ENCODE data around the gene STAMBP.

STAMBP gene

GRCh38 chr2:73890301-73891092, 61.7 kb downstream of the STAMBP start:
- peaks cover 49% of the 10 kb centered on the region for H3K4me1 Mint-ChIP-seq
- no peak overlapping the region for H3K4me3 Mint-ChIP-seq
- H3K27ac Mint-ChIP-seq, result no peak overlapping the region
- ATAC-seq (no peak), DNase-seq (ENCODE audit: low spot score in 2 of 2) (no peak)
- H3K9me3 Mint-ChIP-seq, result peaks cover 3% of the 10 kb centered on the region
- H3K36me3 Mint-ChIP-seq, result no peaks in the 10 kb centered on the region

- H3K27ac Mint-ChIP-seq, result peak overlapping the region; percentile 54
- H3K9me3 Mint-ChIP-seq, result peaks cover 3% of the 10 kb centered on the region
- peaks cover 4% of the 10 kb centered on the region for H3K36me3 Mint-ChIP-seq
- no peak overlapping the region for H3K4me3 Mint-ChIP-seq
- DNase-seq (ENCODE audit: low spot score in 2 of 2) (no peak), ATAC-seq (no peak)
- peaks cover 49% of the 10 kb centered on the region for H3K4me1 Mint-ChIP-seq
Measured at GRCh38 chr2:73891276-73891901, 62.6 kb downstream of the STAMBP start.

- ATAC-seq (no peak), DNase-seq (ENCODE audit: low spot score in 2 of 2) (no peak)
- peaks cover 6% of the 10 kb centered on the region for H3K36me3 Mint-ChIP-seq
- peaks cover 49% of the 10 kb centered on the region for H3K4me1 Mint-ChIP-seq
- peak within 1 kb of the TSS; percentile 54 for H3K27ac Mint-ChIP-seq
- no peak within 1 kb of the TSS for H3K4me3 Mint-ChIP-seq
- H3K9me3 Mint-ChIP-seq, result no peaks in the 10 kb centered on the region
Measured at GRCh38 chr2:73892631-73893329, 64.0 kb downstream of the STAMBP start, which contains the start of gene ACTG2. TSS of gene ACTG2 (plus strand) at chr2:73893008. CDS start at chr2:73901312, 8,304 bp downstream.

GRCh38 chr2:73893764-73894474, 65.2 kb downstream of the STAMBP start:
- Mint-ChIP-seq H3K27ac (no peak overlapping the region), H3K4me1 (peaks cover 45% of the 10 kb centered on the region), H3K36me3 (peaks cover 6% of the 10 kb centered on the region), H3K9me3 (no peaks in the 10 kb centered on the region), H3K4me3 (no peak overlapping the region)
- no peak for DNase-seq (ENCODE audit: low spot score in 2 of 2)
- ATAC-seq, result no peak

- Mint-ChIP-seq H3K4me1 (peaks cover 45% of the 10 kb centered on the region), H3K27ac (peak overlapping the region; percentile 54), H3K36me3 (peaks cover 6% of the 10 kb centered on the region), H3K4me3 (peak overlapping the region; percentile 61), H3K9me3 (no peaks in the 10 kb centered on the region)
- DNase-seq (ENCODE audit: low spot score in 2 of 2) (no peak), ATAC-seq (no peak)
Measured at GRCh38 chr2:73894475-73894850, 65.7 kb downstream of the STAMBP start.

- Mint-ChIP-seq H3K4me3 (peak overlapping the region; percentile 61), H3K36me3 (peaks cover 6% of the 10 kb centered on the region), H3K27ac (peak overlapping the region; percentile 54), H3K4me1 (peaks cover 45% of the 10 kb centered on the region), H3K9me3 (no peaks in the 10 kb centered on the region)
- no peak for ATAC-seq
- no peak for DNase-seq (ENCODE audit: low spot score in 2 of 2)
Measured at GRCh38 chr2:73894877-73895276, 66.1 kb downstream of the STAMBP start.

GRCh38 chr2:73895473-73895872, 66.7 kb downstream of the STAMBP start:
- H3K4me1 Mint-ChIP-seq, result peaks cover 45% of the 10 kb centered on the region
- H3K36me3 Mint-ChIP-seq, result peaks cover 6% of the 10 kb centered on the region
- ATAC-seq (peak; percentile 44), DNase-seq (ENCODE audit: low spot score in 2 of 2) (no peak)
- peak overlapping the region; percentile 61 for H3K4me3 Mint-ChIP-seq
- peak overlapping the region; percentile 92 for H3K27ac Mint-ChIP-seq
- no peaks in the 10 kb centered on the region for H3K9me3 Mint-ChIP-seq

- peak; percentile 96 for ATAC-seq
- peak; percentile 19 to 76 for DNase-seq (ENCODE audit: low spot score in 2 of 2)
- Mint-ChIP-seq H3K4me3 (peak overlapping the region; percentile 61), H3K36me3 (peaks cover 6% of the 10 kb centered on the region), H3K4me1 (peaks cover 39% of the 10 kb centered on the region), H3K9me3 (no peaks in the 10 kb centered on the region), H3K27ac (peak overlapping the region; percentile 92)
Measured at GRCh38 chr2:73896362-73897239, 67.8 kb downstream of the STAMBP start.

- ATAC-seq (no peak), DNase-seq (ENCODE audit: low spot score in 2 of 2) (no peak)
- Mint-ChIP-seq H3K36me3 (peaks cover 6% of the 10 kb centered on the region), H3K4me1 (peaks cover 39% of the 10 kb centered on the region), H3K9me3 (no peaks in the 10 kb centered on the region), H3K27ac (peak overlapping the region; percentile 92), H3K4me3 (peak overlapping the region; percentile 61)
Measured at GRCh38 chr2:73897240-73897583, 68.5 kb downstream of the STAMBP start.

GRCh38 chr2:73897934-73898333, 69.2 kb downstream of the STAMBP start:
- H3K9me3 Mint-ChIP-seq, result no peaks in the 10 kb centered on the region

GRCh38 chr2:73899801-73900336, 71.1 kb downstream of the STAMBP start:
- DNase-seq (ENCODE audit: low spot score in 2 of 2) (peak in 1 of 2 donors; percentile 46), ATAC-seq (no peak)
- Mint-ChIP-seq H3K9me3 (no peaks in the 10 kb centered on the region), H3K4me1 (peaks cover 31% of the 10 kb centered on the region), H3K36me3 (peaks cover 6% of the 10 kb centered on the region), H3K4me3 (no peak overlapping the region), H3K27ac (no peak overlapping the region)

More at GRCh38 chr2:73897934-73898333, 69.2 kb downstream of the STAMBP start:
- H3K27ac Mint-ChIP-seq, result no peak overlapping the region
- no peak for ATAC-seq
- peaks cover 39% of the 10 kb centered on the region for H3K4me1 Mint-ChIP-seq
- H3K4me3 Mint-ChIP-seq, result no peak overlapping the region
- DNase-seq (ENCODE audit: low spot score in 2 of 2), result no peak
- H3K36me3 Mint-ChIP-seq, result peaks cover 6% of the 10 kb centered on the region

GRCh38 chr2:73901143-73901542, 72.4 kb downstream of the STAMBP start:
- Mint-ChIP-seq H3K9me3 (no peaks in the 10 kb centered on the region), H3K4me1 (peaks cover 18% of the 10 kb centered on the region), H3K4me3 (no peak overlapping the region), H3K27ac (no peak overlapping the region), H3K36me3 (peaks cover 5% of the 10 kb centered on the region)
- ATAC-seq (no peak), DNase-seq (ENCODE audit: low spot score in 2 of 2) (peak in 1 of 2 donors; percentile 41)

GRCh38 chr2:73902284-73902683, 73.5 kb downstream of the STAMBP start:
- ATAC-seq (no peak), DNase-seq (ENCODE audit: low spot score in 2 of 2) (peak in 1 of 2 donors; percentile 25)
- no peaks in the 10 kb centered on the region for H3K9me3 Mint-ChIP-seq
- peaks cover 7% of the 10 kb centered on the region for H3K4me1 Mint-ChIP-seq
- H3K27ac Mint-ChIP-seq, result no peak overlapping the region
- H3K36me3 Mint-ChIP-seq, result no peaks in the 10 kb centered on the region
- H3K4me3 Mint-ChIP-seq, result no peak overlapping the region

- Mint-ChIP-seq H3K4me3 (no peak overlapping the region), H3K4me1 (peaks cover 7% of the 10 kb centered on the region), H3K36me3 (no peaks in the 10 kb centered on the region), H3K27ac (no peak overlapping the region), H3K9me3 (no peaks in the 10 kb centered on the region)
- no peak for DNase-seq (ENCODE audit: low spot score in 2 of 2)
- ATAC-seq, result no peak
Measured at GRCh38 chr2:73903313-73903712, 74.6 kb downstream of the STAMBP start.
